K562 (cell line): ENCODE measurements around the gene RIIAD1. TPM values are rescaled to one million over a fixed set of nuclear protein-coding genes. Genes with fewer than 3 reads are reported as not detected.
A peak's percentile ranks its signal among the peaks of the same experiment; 100 is the strongest.

Source experiments
- ATAC-seq: fragments of 200-7000 bp; cut with Tn5 transposase; 3 replicates; pipeline ENCODE4 v1.9.1; 2020; ENCODE audit warnings: moderate library complexity
- BruUV-seq: library from RNA; stranded (reverse); fragments of 400-500 nt; replicated peaks from 2 replicates; lab custom pipeline; 2021; lab: Mats Ljungman, UMichigan
- CTCF ChIA-PET: fragments of 300-600 bp; formaldehyde crosslinking; extraction: SDS; loops from one replicate; lab custom pipeline; 2021; ENCODE audit warnings: low intra/inter-chr PET ratio; lab: Yijun Ruan, JAX
- POLR2A ChIA-PET: fragments of 300-600, 350-650 bp; sonication (Branson Sonifier 250); formaldehyde crosslinking; extraction: SDS; loops from one replicate; lab custom pipeline; 2021; ENCODE audit warnings: antibody characterized with exemption, inconsistent platforms; lab: Yijun Ruan, JAX
- DNase-seq, 4 experiments: peaks; one replicate each; pipeline versions ENCODE4 v3.0.0 to v3.0.0-alpha.2; 2011 to 2018; ENCODE audit warnings: low spot score in 3 of 4, mixed read lengths in 3 of 4; ENCODE audit errors: extremely low read depth in 1 of 4
- FAIRE-seq: peaks from 2 replicates; lab custom pipeline; 2011; peaks lifted over from hg19 to GRCh38; lab: Jason Lieb, UNC
- H2AFZ ChIP-seq: 2 replicates; pipeline ENCODE4 v1.6.0; 2011; ENCODE audit warnings: low read depth, low read length, control low read depth, inconsistent platforms
- H3K27ac ChIP-seq: fragments of 200-600 bp; 3 replicates; pipeline ENCODE4 v1.8.0; 2011; ENCODE audit warnings: low read depth, mild to moderate bottlenecking, control low read depth, inconsistent platforms, low read length, moderate library complexity, mixed read lengths; ENCODE audit errors: extremely low read depth
- H3K27me3 ChIP-seq, 2 experiments: fragments of 300-600 bp in 1 of 2; 2 replicates in 1 of 2; 3 replicates in 1 of 2; pipeline versions ENCODE4 v1.6.0 to v1.8.0; 2011; ENCODE audit warnings: inconsistent platforms in 2 of 2, low read length in 2 of 2, mild to moderate bottlenecking in 1 of 2, mixed read lengths in 1 of 2, moderate library complexity in 1 of 2; ENCODE audit not compliant: control insufficient read depth in 2 of 2, insufficient read depth in 2 of 2
- H3K36me3 ChIP-seq: fragments of 300-600 bp; 3 replicates; pipeline ENCODE4 v1.8.0; 2011; ENCODE audit warnings: mild to moderate bottlenecking, low read length, inconsistent platforms; ENCODE audit not compliant: control insufficient read depth, insufficient read depth
- H3K4me1 ChIP-seq, 2 experiments: fragments of 200-600 bp in 1 of 2; replicated peaks in 1 of 2; 2 replicates in 1 of 2; 3 replicates in 1 of 2; pipeline versions ENCODE4 v1.5.1 to v1.8.0; 2011; ENCODE audit warnings: inconsistent platforms in 2 of 2, low read length in 2 of 2, mild to moderate bottlenecking in 1 of 2, mixed read lengths in 1 of 2, moderate library complexity in 1 of 2; ENCODE audit not compliant: control insufficient read depth in 2 of 2, insufficient read depth in 2 of 2
- H3K4me2 ChIP-seq: 2 replicates; pipeline ENCODE4 v1.6.1; 2011; ENCODE audit warnings: low read length, control low read depth, inconsistent platforms, mixed read lengths; ENCODE audit not compliant: insufficient read depth
- H3K4me3 ChIP-seq: fragments of 200-600 bp; sonication (generic), shearing (Covaris generic); 2 replicates; pipeline ENCODE4 v1.5.1; 2016; ENCODE audit warnings: control low read depth, inconsistent platforms
- H3K79me2 ChIP-seq: fragments of 200-600 bp; 3 replicates; pipeline ENCODE4 v1.8.0; 2011; ENCODE audit warnings: low read length, inconsistent platforms; ENCODE audit not compliant: control insufficient read depth, insufficient read depth
- H3K9ac ChIP-seq, 2 experiments: 2 replicates each; pipeline versions ENCODE4 v1.6.0 to v1.6.1; 2011; ENCODE audit warnings: low read depth in 2 of 2, low read length in 2 of 2, control low read depth in 1 of 2, inconsistent platforms in 1 of 2, mild to moderate bottlenecking in 1 of 2, mixed read lengths in 1 of 2; ENCODE audit not compliant: insufficient read depth in 1 of 2
- H3K9me1 ChIP-seq: one replicate; pipeline ENCODE4 v1.6.0; 2011; ENCODE audit warnings: inconsistent platforms, mild to moderate bottlenecking, low read length, moderate library complexity; ENCODE audit not compliant: control insufficient read depth, insufficient read depth
- H3K9me3 ChIP-seq: replicated peaks from 2 replicates; pipeline ENCODE4 v1.5.1; 2011; ENCODE audit warnings: low read depth, low read length, inconsistent platforms; ENCODE audit not compliant: control insufficient read depth, insufficient read depth
- H4K20me1 ChIP-seq: replicated peaks from 2 replicates; pipeline ENCODE4 v1.6.1; 2011; ENCODE audit warnings: low read length, inconsistent platforms, mixed read lengths; ENCODE audit not compliant: control insufficient read depth, insufficient read depth
- BRF2 ChIP-seq: IDR thresholded peaks from 3 replicates; pipeline ENCODE4 v1.6.1; 2011; ENCODE audit warnings: borderline replicate concordance, mild to moderate bottlenecking; ENCODE audit not compliant: insufficient read length, insufficient read depth
- C11orf30 ChIP-seq: fragments of 450-650 bp; IDR thresholded peaks from 2 replicates; pipeline ENCODE4 v1.6.1; 2016; ENCODE audit warnings: low read depth, mild to moderate bottlenecking
- CBFB ChIP-seq: sonication (generic); formaldehyde crosslinking; IDR thresholded peaks from 2 replicates; pipeline ENCODE4 v1.4.0; 2020; ENCODE audit warnings: mild to moderate bottlenecking, missing genetic modification reagents
- ETS2 ChIP-seq: IDR thresholded peaks from 2 replicates; pipeline ENCODE4 v1.6.1; 2016; ENCODE audit warnings: borderline replicate concordance, missing genetic modification characterization, mild to moderate bottlenecking, moderate library complexity, missing compliant biosample characterization; ENCODE audit not compliant: poor library complexity, severe bottlenecking
- L3MBTL2 ChIP-seq: fragments of 450-650 bp; IDR thresholded peaks from 2 replicates; pipeline ENCODE4 v1.6.1; 2016; ENCODE audit warnings: mild to moderate bottlenecking, moderate library complexity
- MLLT1 ChIP-seq, 2 experiments: fragments of 450-650 bp; IDR thresholded peaks; 2 replicates each; pipeline ENCODE4 v1.6.1; 2016
- NBN ChIP-seq: fragments of 450-650 bp; IDR thresholded peaks from 2 replicates; pipeline ENCODE4 v1.6.1; 2016; ENCODE audit warnings: low read depth, mild to moderate bottlenecking
- NCOA1 ChIP-seq: fragments of 450-650 bp; IDR thresholded peaks from 2 replicates; pipeline ENCODE4 v1.6.1; 2016; ENCODE audit warnings: low read depth
- NCOR1 ChIP-seq: fragments of 450-650 bp; IDR thresholded peaks from 2 replicates; pipeline ENCODE4 v1.6.1; 2016; ENCODE audit warnings: mild to moderate bottlenecking, moderate library complexity
- NELFE ChIP-seq: IDR thresholded peaks from 2 replicates; pipeline ENCODE4 v1.6.1; 2011; ENCODE audit warnings: mild to moderate bottlenecking; ENCODE audit not compliant: insufficient read depth, insufficient read length
- NFYB ChIP-seq: IDR thresholded peaks from 2 replicates; pipeline ENCODE4 v1.6.1; 2011; ENCODE audit warnings: mild to moderate bottlenecking, moderate library complexity; ENCODE audit not compliant: insufficient read length; ENCODE audit errors: extremely low read depth
- RBM17 ChIP-seq: fragments of 200-400 bp; formaldehyde crosslinking; IDR thresholded peaks from 2 replicates; pipeline ENCODE4 v1.6.1; 2017; ENCODE audit warnings: low read depth, mild to moderate bottlenecking, low read length, borderline replicate concordance
- SMARCA5 ChIP-seq: fragments of 450-650 bp; IDR thresholded peaks from 2 replicates; pipeline ENCODE4 v1.6.1; 2016
- TARDBP ChIP-seq: fragments of 450-650 bp; IDR thresholded peaks from 2 replicates; pipeline ENCODE4 v1.6.1; 2016
- TRIM24 ChIP-seq, 2 experiments: fragments of 450-650 bp; IDR thresholded peaks; 2 replicates each; pipeline ENCODE4 v1.6.1; 2016
- WGBS: fragments of 100-300 bp; shearing (Covaris generic); methylation state at CpG from one replicate; pipeline ENCODE4 v1.1.6; 2016; ENCODE audit warnings: low coverage, mixed read lengths; ENCODE audit not compliant: insufficient coverage; ENCODE audit errors: missing lambda C conversion rate; 5-methylcytosine and 5-hydroxymethylcytosine counted together
- in situ Hi-C: fragments of 300-500 bp; cut with MboI; formaldehyde crosslinking; loops from 4 replicates; pipeline ENCODE4 v1.15.0; 2018; ENCODE audit warnings: inconsistent platforms, mixed read lengths
- intact Hi-C: fragments of 100-400 bp; cut with micrococcal nuclease; formaldehyde crosslinking; loops from 2 replicates; pipeline ENCODE4 v1.14.2; 2022
- polyA plus RNA-seq, 8 experiments: library from polyadenylated mRNA; depleted of rRNA in 4 of 8; stranded (reverse) in 5 of 8; unstranded in 3 of 8; fragments of >200 nt; fragmentation: Nextera tagmentation in 2 of 8; fragmentation: Illumina TruSeq in 1 of 8; extraction: Ambion mirVana in 2 of 8; extraction: Trizol in 1 of 8; gene quantifications; 2 replicates each; pipeline versions ENCODE4 v1.2.1 to v1.2.3, GENCODE V29; 2011 to 2014; ENCODE audit warnings: inconsistent platforms in 1 of 8, missing spikeins in 1 of 8
- total RNA-seq, 7 experiments: library from RNA; depleted of rRNA in 6 of 7; stranded (reverse); fragments of >200 nt in 6 of 7; fragmentation: Illumina TruSeq in 2 of 7; extraction: Trizol in 2 of 7; gene quantifications; 2 replicates each; pipeline versions ENCODE4 v1.2.1 to v1.2.3, GENCODE V29; 2011 to 2021; ENCODE audit warnings: low replicate concordance in 1 of 7
- TF ChIP-seq, protein P1 (sequence below): fragments of 450-650 bp; IDR thresholded peaks from 2 replicates; pipeline ENCODE4 v1.7.1; 2018; ENCODE audit warnings: mild to moderate bottlenecking, low read depth; ENCODE audit not compliant: partially characterized antibody
- TF ChIP-seq, protein P2 (sequence below): fragments of 250-450 bp; sonication (Bioruptor Pico); IDR thresholded peaks from 2 replicates; pipeline ENCODE4 v1.9.0; 2021; ENCODE audit warnings: mild to moderate bottlenecking

RIIAD1 gene
- total and polyA plus RNA-seq, 9 of the 15 experiments (the other 6 are each of a cell fraction or from before 2014, with no cell fraction given) = not detected

GRCh38 chr1:151775894-151776664 is 54.8 kb downstream of the RIIAD1 start:
- ATAC-seq (peak; percentile 51; the same call in 2 of the 3 replicates), DNase-seq (peak in 3 of 4 experiments; percentile 27 to 68 (median 56)), FAIRE-seq (peak; percentile 71)
- CTCF ChIA-PET = no interaction called here
- POLR2A ChIA-PET = interaction anchor here (0.6 to 2.0 kb wide), 4 partner anchors 11 to 24 kb away, joined by 3 to 11 read pairs (median 4); no protein-coding TSS in a partner anchor
- 0 out of 2 replicates have a peak, but pooled peaks cover 2% of the 10 kb centered on the region for H3K9me3 ChIP-seq
- peaks cover 10% of the 10 kb centered on the region; the same call in 2 of the 3 replicates for H3K36me3 ChIP-seq
- no peaks in the 10 kb centered on the region for H3K27me3 ChIP-seq
- no peak overlapping the region for H3K4me3 ChIP-seq
- no peak overlapping the region; the same call in 1 of the 2 replicates for H2AFZ ChIP-seq
- no peaks in the 10 kb centered on the region for H3K9me1 ChIP-seq
- 0 out of 2 replicates have a peak, but pooled peaks cover 2% of the 10 kb centered on the region for H4K20me1 ChIP-seq
- peak overlapping the region; percentile 57 for H3K4me2 ChIP-seq
- H3K4me1 ChIP-seq = peaks cover 21 to 38% of the 10 kb centered on the region in 2 experiments
- H3K79me2 ChIP-seq = no peaks in the 10 kb centered on the region
- 25% methylated on average over 7 of the region's 7 CpGs for WGBS
- intact Hi-C loops = no loop called here
- in situ Hi-C loops = no loop called here
- H3K9ac ChIP-seq = no peak overlapping the region
- no TSS peak for BruUV-seq
- peak overlapping the region; percentile 29; the same call in 2 of the 3 replicates for H3K27ac ChIP-seq
- TF ChIP-seq MLLT1 (IDR thresholded peaks at IDR 0.05) = no peak
- TF ChIP-seq TARDBP = no peak
- no peak for TF ChIP-seq NCOA1
- no peak for TF ChIP-seq ETS2 (tag)
- no peak for TF ChIP-seq L3MBTL2
- TF ChIP-seq CBFB (CRISPR knock-in tag) = no peak
- TF ChIP-seq, protein P1, sequence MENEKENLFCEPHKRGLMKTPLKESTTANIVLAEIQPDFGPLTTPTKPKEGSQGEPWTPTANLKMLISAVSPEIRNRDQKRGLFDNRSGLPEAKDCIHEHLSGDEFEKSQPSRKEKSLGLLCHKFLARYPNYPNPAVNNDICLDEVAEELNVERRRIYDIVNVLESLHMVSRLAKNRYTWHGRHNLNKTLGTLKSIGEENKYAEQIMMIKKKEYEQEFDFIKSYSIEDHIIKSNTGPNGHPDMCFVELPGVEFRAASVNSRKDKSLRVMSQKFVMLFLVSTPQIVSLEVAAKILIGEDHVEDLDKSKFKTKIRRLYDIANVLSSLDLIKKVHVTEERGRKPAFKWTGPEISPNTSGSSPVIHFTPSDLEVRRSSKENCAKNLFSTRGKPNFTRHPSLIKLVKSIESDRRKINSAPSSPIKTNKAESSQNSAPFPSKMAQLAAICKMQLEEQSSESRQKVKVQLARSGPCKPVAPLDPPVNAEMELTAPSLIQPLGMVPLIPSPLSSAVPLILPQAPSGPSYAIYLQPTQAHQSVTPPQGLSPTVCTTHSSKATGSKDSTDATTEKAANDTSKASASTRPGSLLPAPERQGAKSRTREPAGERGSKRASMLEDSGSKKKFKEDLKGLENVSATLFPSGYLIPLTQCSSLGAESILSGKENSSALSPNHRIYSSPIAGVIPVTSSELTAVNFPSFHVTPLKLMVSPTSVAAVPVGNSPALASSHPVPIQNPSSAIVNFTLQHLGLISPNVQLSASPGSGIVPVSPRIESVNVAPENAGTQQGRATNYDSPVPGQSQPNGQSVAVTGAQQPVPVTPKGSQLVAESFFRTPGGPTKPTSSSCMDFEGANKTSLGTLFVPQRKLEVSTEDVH = no peak
- no peak for TF ChIP-seq SMARCA5
- no peak for TF ChIP-seq TRIM24 (IDR thresholded peaks at IDR 0.05)
- no peak for TF ChIP-seq NELFE
- TF ChIP-seq RBM17 = no peak
- TF ChIP-seq, protein P2, sequence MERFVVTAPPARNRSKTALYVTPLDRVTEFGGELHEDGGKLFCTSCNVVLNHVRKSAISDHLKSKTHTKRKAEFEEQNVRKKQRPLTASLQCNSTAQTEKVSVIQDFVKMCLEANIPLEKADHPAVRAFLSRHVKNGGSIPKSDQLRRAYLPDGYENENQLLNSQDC (CRISPR knock-in tag) = no peak
- no peak for TF ChIP-seq NCOR1
- TF ChIP-seq NFYB = no peak
- TF ChIP-seq C11orf30 = peak; percentile 69
- no peak for TF ChIP-seq NBN
- TF ChIP-seq BRF2 = no peak
